Activated B cell treated with CpG ODN at 0.5 μM for 24 hours (primary cell): ENCODE results near the gene THOC6. TPM values are rescaled to one million over a fixed set of nuclear protein-coding genes. Genes with fewer than 3 reads are reported as not detected.

Experiments
- ATAC-seq: fragments of 200-7000 bp; cut with Tn5 transposase; one replicate; pipeline ENCODE4 v1.10.0; 2021; ENCODE audit warnings: low read depth, mild to moderate bottlenecking, moderate library complexity
- CTCF ChIA-PET: fragments of 350-600 bp; sonication (Branson Sonifier 250); formaldehyde crosslinking; loops from one replicate; lab custom pipeline; 2021; ENCODE audit warnings: antibody characterized with exemption; lab: Charles Lee
- POLR2A ChIA-PET: fragments of 350-600 bp; sonication (Branson Sonifier 250); formaldehyde crosslinking; loops from one replicate; lab custom pipeline; 2021; ENCODE audit warnings: antibody characterized with exemption; lab: Charles Lee
- DNase-seq: peaks from one replicate; pipeline ENCODE4 v3.0.0; 2022
- H3K27ac Mint-ChIP-seq: one replicate; pipeline ENCODE4 v1.8.0; 2020; ENCODE audit warnings: mixed read lengths
- H3K27me3 Mint-ChIP-seq: one replicate; pipeline ENCODE4 v1.8.0; 2021; ENCODE audit warnings: mixed read lengths
- H3K36me3 Mint-ChIP-seq: one replicate; pipeline ENCODE4 v1.8.0; 2021; ENCODE audit warnings: low read depth, mixed read lengths
- H3K4me1 Mint-ChIP-seq: one replicate; pipeline ENCODE4 v1.8.0; 2021; ENCODE audit warnings: mixed read lengths
- H3K4me3 Mint-ChIP-seq: one replicate; pipeline ENCODE4 v1.8.0; 2020; ENCODE audit warnings: mild to moderate bottlenecking, mixed read lengths
- H3K9me3 Mint-ChIP-seq: one replicate; pipeline ENCODE4 v1.8.0; 2020; ENCODE audit warnings: mixed read lengths
- intact Hi-C: fragments of 100-400 bp; cut with micrococcal nuclease; formaldehyde crosslinking; loops from one replicate; pipeline ENCODE4 v1.15.1; 2024
- total RNA-seq: library from RNA; stranded (reverse); gene quantifications from 2 replicates; pipeline ENCODE4 v1.2.3, GENCODE V29; 2022
- TF ChIP-seq, protein P1 (sequence below): fragments of 200-600 bp; IDR thresholded peaks from one replicate; pipeline ENCODE4 v1.8.0; 2022; ENCODE audit warnings: antibody characterized with exemption, mild to moderate bottlenecking

Gene THOC6
- total RNA-seq, 1 donor from 2014 or later = 45.8 TPM

DNA sequence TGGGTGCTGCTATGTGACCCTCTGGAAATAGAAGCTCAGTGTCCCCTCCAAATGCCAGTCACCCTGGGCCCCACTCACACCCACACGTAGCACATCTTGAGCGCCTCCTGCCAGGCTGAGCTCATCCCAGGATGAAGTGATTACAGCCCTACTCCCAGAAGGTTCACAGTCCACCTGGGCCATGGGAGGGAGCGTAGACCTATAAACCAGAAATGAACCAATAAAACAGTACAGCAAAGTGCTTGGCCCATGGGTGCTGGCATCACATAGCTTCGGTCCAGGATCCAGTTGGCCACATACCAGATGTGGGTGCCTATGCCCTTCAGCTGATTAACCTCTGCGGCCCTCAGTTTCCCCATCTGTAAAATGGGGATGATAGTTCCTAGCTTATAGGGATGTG, 15.1 kb downstream of the THOC6 start:
- POLR2A ChIA-PET = interaction anchor here (0.6 to 1.4 kb wide), 3 partner anchors 20 to 261 kb away, joined by 3 to 4 read pairs (median 3); no protein-coding TSS in a partner anchor
- H3K4me1 Mint-ChIP-seq = peaks cover 10% of the 10 kb centered on the region

DNA sequence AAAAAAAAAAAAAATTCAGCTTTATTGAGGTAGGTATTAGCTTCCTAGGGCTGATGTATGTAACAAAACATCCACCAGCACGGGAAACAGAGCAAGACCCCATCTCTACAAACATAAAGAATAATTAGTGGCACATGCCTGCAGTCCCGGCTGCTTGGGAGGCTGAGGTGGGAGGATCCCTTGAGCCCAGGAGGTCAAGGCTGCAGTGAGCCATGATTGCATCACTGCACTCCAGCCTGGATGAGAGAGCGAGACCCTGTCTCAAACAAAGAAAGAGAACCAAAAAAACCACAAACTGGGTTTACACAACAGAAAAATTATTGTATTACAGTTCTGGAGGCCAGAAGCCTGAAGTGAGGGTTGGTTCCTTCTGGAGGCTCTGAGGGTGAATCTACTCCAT, 18.5 kb downstream of the THOC6 start:
- no peak overlapping the region for H3K27ac Mint-ChIP-seq
- peaks cover 11% of the 10 kb centered on the region for H3K4me1 Mint-ChIP-seq
- no peaks in the 10 kb centered on the region for H3K9me3 Mint-ChIP-seq
- no peak overlapping the region for H3K4me3 Mint-ChIP-seq
- no peak for DNase-seq
- TF ChIP-seq, protein P1, sequence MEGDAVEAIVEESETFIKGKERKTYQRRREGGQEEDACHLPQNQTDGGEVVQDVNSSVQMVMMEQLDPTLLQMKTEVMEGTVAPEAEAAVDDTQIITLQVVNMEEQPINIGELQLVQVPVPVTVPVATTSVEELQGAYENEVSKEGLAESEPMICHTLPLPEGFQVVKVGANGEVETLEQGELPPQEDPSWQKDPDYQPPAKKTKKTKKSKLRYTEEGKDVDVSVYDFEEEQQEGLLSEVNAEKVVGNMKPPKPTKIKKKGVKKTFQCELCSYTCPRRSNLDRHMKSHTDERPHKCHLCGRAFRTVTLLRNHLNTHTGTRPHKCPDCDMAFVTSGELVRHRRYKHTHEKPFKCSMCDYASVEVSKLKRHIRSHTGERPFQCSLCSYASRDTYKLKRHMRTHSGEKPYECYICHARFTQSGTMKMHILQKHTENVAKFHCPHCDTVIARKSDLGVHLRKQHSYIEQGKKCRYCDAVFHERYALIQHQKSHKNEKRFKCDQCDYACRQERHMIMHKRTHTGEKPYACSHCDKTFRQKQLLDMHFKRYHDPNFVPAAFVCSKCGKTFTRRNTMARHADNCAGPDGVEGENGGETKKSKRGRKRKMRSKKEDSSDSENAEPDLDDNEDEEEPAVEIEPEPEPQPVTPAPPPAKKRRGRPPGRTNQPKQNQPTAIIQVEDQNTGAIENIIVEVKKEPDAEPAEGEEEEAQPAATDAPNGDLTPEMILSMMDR = no peak
- H3K36me3 Mint-ChIP-seq = no peaks in the 10 kb centered on the region
- CTCF ChIA-PET = interaction anchor here (1.5 kb wide), 1 partner anchor 11 kb away, joined by 4 read pairs; no protein-coding TSS in a partner anchor
- POLR2A ChIA-PET = interaction anchor here (0.6 to 0.7 kb wide), 2 partner anchors 8 to 222 kb away, joined by 4 read pairs; no protein-coding TSS in a partner anchor
- ATAC-seq = no peak
- H3K27me3 Mint-ChIP-seq = peaks cover 54% of the 10 kb centered on the region
- intact Hi-C loops = no loop called here

More for the DNA sequence above, 15.1 kb downstream of the THOC6 start:
- H3K4me3 Mint-ChIP-seq = no peak overlapping the region
- CTCF ChIA-PET = interaction anchor here (1.7 kb wide), 1 partner anchor 11 kb away, joined by 5 read pairs; no protein-coding TSS in a partner anchor
- no peaks in the 10 kb centered on the region for H3K9me3 Mint-ChIP-seq
- intact Hi-C loops = no loop called here
- no peak overlapping the region for H3K27ac Mint-ChIP-seq
- TF ChIP-seq, protein P1 = no peak
- peaks cover 55% of the 10 kb centered on the region for H3K27me3 Mint-ChIP-seq
- DNase-seq (no peak), ATAC-seq (no peak)
- H3K36me3 Mint-ChIP-seq = no peaks in the 10 kb centered on the region

DNA sequence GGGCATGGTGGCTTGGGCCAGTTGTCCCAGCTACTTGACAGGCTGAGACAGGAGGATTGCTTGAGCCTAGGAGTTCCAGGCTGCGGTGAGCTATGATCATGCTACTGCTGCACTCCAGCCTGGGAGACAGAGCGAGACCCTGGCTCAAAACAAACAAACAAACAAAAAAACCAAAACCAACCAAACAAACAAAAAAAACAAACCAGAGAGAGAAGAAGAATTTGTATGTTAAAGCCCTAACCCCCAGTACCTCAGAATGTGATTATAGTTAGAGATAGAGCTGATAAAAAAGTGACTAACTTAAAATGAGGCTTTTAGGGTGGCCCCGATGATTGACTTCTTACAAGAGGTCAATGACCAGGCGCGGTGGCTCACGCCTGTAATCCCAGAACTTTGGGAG, 20.9 kb downstream of the THOC6 start:
- TF ChIP-seq, protein P1 = no peak
- H3K27ac Mint-ChIP-seq = no peak overlapping the region
- ChIA-PET CTCF (interaction anchor here (0.6 to 1.6 kb wide), 2 partner anchors 11 to 85 kb away, joined by 3 to 4 read pairs; no protein-coding TSS in a partner anchor), POLR2A (interaction anchor here (0.5 to 1.9 kb wide), 3 partner anchors 10 to 25 kb away, joined by 3 to 6 read pairs (median 4); partner anchors contain the start of gene TNFRSF12A)
- DNase-seq (no peak), ATAC-seq (no peak)
- no peaks in the 10 kb centered on the region for H3K36me3 Mint-ChIP-seq
- peak overlapping the region; percentile 76 for H3K4me3 Mint-ChIP-seq
- H3K4me1 Mint-ChIP-seq = peaks cover 11% of the 10 kb centered on the region
- peaks cover 47% of the 10 kb centered on the region for H3K27me3 Mint-ChIP-seq
- no peaks in the 10 kb centered on the region for H3K9me3 Mint-ChIP-seq
- intact Hi-C loops = no loop called here

DNA sequence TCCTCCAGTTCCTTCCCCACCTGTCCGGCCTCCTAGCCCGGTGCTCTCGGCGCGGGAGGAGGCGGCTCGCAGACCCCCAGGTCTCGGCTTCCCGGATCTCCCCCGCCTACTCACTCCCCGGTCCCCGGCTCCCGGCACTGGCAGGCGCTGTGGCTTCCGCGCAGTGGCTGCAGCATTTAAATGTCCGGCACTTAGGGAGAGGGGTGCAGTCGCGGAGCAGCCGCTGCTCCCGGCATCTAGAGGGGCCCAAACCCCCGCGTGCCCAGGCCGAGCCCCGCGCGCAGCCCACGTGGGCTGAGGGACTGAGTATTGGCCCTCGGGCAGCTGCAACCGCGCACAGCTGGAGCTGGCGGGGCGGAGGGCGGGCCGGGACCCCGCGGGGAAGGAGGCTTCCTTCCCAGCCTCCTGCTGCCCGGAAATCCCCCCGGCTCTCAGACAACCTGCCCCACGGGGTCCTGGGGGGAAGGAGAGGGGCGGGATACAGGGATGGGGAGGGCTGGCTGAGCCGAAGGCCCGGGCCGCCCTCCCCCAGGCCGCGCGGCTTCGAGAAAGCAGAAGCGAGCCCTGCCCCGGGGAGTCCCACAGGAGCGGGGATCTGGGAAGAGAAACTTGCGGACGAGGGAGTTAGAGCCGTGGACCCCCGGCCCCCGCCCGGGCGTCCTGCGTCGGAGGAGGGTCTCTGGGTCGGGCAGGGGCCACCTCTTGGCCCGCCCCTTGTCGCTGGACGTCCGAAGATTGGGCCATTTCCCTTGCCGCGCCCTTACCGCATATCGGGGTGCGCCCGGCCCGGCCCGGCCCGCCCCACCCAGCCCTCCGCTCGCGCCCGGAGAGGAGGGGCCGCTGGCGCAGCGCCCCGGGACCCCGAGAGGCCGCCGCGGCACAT, 22.2 kb downstream of the THOC6 start, which contains the start of gene MMP25:
Gene MMP25 (plus strand): TSS at position 804 of the 883 bp plus-strand sequence. CDS start 357 bp downstream, outside the sequence.
- H3K36me3 Mint-ChIP-seq = no peaks in the 10 kb centered on the region
- intact Hi-C loops = loop anchor here (1.0 to 2.0 kb wide), 2 partner anchors 13 to 15 kb away; no protein-coding TSS in a partner anchor
- CTCF ChIA-PET = interaction anchor here (1.6 kb wide), 1 partner anchor 84 kb away, joined by 4 read pairs; no protein-coding TSS in a partner anchor
- peak; percentile 83 for ATAC-seq
- H3K4me3 Mint-ChIP-seq = peak within 1 kb of the TSS; percentile 76
- H3K9me3 Mint-ChIP-seq = no peaks in the 10 kb centered on the region
- H3K27me3 Mint-ChIP-seq = peaks cover 40% of the 10 kb centered on the region
- H3K4me1 Mint-ChIP-seq = peaks cover 11% of the 10 kb centered on the region
- POLR2A ChIA-PET = interaction anchor here (0.9 to 1.1 kb wide), 3 partner anchors 89 to 112 kb away, joined by 3 read pairs; partner anchors contain the start of gene ZNF213
- peak; percentile 53 for DNase-seq
- TF ChIP-seq, protein P1 = no peak
- H3K27ac Mint-ChIP-seq = no peak within 1 kb of the TSS
